NT2/D1 (cell line): ENCODE results near the gene LCE7A.

Experiments
- DNase-seq: peaks from one replicate; pipeline ENCODE4 v3.0.0-alpha.2; 2011; ENCODE audit warnings: low read depth, low spot score
- H3K27me3 ChIP-seq: 2 replicates; pipeline ENCODE4 v1.6.0; 2011; ENCODE audit warnings: mild to moderate bottlenecking; ENCODE audit not compliant: insufficient read length, insufficient read depth
- H3K36me3 ChIP-seq: 2 replicates; pipeline ENCODE4 v1.6.1; 2011; ENCODE audit warnings: mild to moderate bottlenecking, low read length, mixed read lengths; ENCODE audit not compliant: insufficient read depth, insufficient read length
- H3K4me1 ChIP-seq: 2 replicates; pipeline ENCODE4 v1.5.1; 2011; ENCODE audit not compliant: insufficient read depth, insufficient read length
- H3K4me3 ChIP-seq: 2 replicates; pipeline ENCODE4 v1.5.1; 2011; ENCODE audit warnings: low read depth; ENCODE audit not compliant: insufficient read length
- H3K9ac ChIP-seq: 2 replicates; pipeline ENCODE4 v1.6.0; 2011; ENCODE audit warnings: low read depth; ENCODE audit not compliant: insufficient read length
- H3K9me3 ChIP-seq: 2 replicates; pipeline ENCODE4 v1.5.1; 2011; ENCODE audit warnings: mild to moderate bottlenecking, low read length; ENCODE audit not compliant: insufficient read depth
- SUZ12 ChIP-seq: IDR thresholded peaks from 2 replicates; pipeline ENCODE4 v1.6.1; 2011; ENCODE audit not compliant: insufficient read length, insufficient read depth; ENCODE audit errors: extremely low read depth
- YY1 ChIP-seq: IDR thresholded peaks from 2 replicates; pipeline ENCODE4 v1.6.1; 2011; ENCODE audit not compliant: insufficient read length, insufficient read depth
- ZNF274 ChIP-seq: IDR thresholded peaks from 2 replicates; pipeline ENCODE4 v1.6.1; 2011; ENCODE audit warnings: mild to moderate bottlenecking, low read depth, low read length

The LCE7A gene

DNA sequence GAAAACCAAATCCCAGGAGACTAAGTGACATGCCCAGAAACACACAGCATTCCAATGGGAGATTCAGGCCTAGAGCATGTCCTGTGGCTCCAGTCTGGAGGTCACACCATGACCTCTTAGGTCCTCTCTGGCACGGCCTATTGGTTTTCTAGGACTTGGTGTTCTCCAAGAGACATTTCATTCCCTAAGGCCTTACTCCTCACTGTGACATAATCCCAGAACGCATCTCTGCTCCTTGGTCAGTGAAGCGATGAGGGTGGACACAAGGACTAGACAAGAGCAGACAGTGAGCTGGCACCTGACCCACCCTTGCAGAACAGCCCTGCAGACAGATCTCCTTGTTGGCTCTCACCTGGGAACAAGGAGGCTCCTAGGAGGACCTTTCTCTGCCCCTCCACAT lies 49.4 kb downstream of the LCE7A start:
- Histone ChIP-seq H3K9ac (no peak overlapping the region), H3K4me3 (no peak overlapping the region), H3K4me1 (no peaks in the 10 kb centered on the region), H3K9me3 (0 out of 2 replicates have a peak, but pooled peaks cover 5% of the 10 kb centered on the region), H3K36me3 (no peaks in the 10 kb centered on the region), H3K27me3 (peaks cover 24% of the 10 kb centered on the region)
- no peak for TF ChIP-seq ZNF274
- TF ChIP-seq YY1: no peak
- no peak for TF ChIP-seq SUZ12
- no peak for DNase-seq
